Right renal cortex interstitium (tissue), 3 donors: ENCODE data around the gene BACH2. TPM values are rescaled to one million over a fixed set of nuclear protein-coding genes. Genes with fewer than 3 reads are reported as not detected.
"Not testable (repeated sequence)": the region's sequence is repeated elsewhere in the genome, so short reads cannot be mapped to it uniquely, and the experiment has no call there.

Experiments used
- DNase-seq, 3 donors: peaks; one replicate each; pipeline ENCODE4 v3.0.0-alpha.2; 2013; ENCODE audit warnings: low read depth in 3 of 3, low spot score in 2 of 3
- polyA plus RNA-seq, 3 donors: library from polyadenylated mRNA; unstranded; fragments of 120-200 nt; gene quantifications; one replicate each; pipeline ENCODE4 v1.2.1, GENCODE V29; 2013; ENCODE audit not compliant: insufficient read length in 3 of 3

Gene BACH2
- polyA plus RNA-seq, 3 donors = 9.1 to 11.3 (median 10.0) TPM

DNA sequence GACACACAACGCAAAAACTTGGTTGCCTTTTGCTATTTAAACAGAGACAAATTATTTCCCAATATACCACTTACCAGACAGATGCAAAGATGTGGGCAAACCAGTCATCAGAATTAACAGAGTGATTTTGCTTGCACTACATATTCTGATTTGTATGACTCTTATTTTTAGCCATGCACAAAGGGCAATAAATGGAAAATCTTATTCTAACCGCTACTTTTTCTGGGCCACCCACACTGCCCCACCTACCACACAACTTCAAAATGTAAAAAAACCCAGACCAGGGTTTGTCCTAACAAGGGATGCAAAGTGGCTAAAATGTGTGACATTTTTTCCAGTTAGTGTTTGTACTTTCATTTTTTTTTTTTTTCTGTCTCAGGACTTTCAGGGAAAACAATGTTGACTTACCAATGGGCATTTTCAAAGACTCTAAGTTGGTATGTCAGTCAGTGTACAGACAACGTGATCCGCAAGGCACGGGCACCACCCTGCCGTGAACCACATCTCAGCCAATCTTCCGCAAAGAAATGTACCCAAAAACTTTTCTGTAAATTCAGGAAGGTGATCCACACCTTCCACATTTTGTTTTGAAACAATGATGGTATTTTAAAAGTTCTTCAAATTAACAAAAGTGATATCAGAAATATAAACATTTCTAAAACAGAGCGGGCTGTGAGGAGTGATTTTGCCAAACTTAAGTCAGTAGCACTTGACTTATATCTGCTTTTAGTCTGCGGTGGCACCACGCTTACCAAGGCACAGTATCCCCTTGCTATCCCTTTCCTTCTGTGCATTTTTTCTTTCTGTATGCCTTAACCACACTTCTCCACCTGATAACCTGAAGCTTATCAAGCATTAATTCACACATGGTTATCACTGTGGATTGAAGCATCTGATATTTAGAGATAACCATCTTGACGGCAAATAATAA, 216.8 kb downstream of the BACH2 start:
- no peak for DNase-seq

DNA sequence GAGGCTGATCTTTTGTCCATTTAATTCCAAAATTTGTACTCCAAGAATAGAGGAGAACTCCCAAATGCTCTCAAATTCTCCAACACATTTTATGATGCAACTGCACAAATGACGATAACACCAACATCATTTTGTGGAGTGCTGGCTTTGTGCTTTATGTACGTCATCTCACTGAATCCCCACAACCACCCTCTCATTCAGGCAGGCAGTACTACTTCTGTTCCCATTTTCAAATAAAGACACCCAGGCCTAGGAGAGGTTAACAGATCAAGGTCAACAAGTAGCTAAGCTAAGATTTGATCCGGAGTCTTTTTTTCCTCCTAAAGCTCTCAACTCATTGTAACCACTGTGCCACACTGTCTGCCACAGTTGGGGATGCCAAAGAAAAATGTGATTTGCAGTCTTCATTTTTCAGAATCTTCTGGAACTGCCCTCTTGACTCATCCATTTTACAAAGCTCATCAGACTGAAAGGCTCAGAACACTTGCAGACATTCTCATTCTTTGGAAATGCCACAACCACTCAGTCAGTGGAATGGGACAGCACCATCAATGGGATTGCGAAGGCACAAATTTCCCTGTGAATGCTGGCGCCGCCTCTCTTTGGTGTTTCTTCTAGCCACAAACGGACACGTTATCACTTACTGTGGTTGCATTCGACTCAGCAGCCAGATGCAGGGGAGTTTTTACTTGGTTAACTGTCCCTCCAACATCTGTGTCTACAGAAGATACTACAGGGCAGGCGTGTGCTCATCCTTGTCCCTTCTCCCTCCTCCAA, 217.9 kb downstream of the BACH2 start:
- no peak for DNase-seq

DNA sequence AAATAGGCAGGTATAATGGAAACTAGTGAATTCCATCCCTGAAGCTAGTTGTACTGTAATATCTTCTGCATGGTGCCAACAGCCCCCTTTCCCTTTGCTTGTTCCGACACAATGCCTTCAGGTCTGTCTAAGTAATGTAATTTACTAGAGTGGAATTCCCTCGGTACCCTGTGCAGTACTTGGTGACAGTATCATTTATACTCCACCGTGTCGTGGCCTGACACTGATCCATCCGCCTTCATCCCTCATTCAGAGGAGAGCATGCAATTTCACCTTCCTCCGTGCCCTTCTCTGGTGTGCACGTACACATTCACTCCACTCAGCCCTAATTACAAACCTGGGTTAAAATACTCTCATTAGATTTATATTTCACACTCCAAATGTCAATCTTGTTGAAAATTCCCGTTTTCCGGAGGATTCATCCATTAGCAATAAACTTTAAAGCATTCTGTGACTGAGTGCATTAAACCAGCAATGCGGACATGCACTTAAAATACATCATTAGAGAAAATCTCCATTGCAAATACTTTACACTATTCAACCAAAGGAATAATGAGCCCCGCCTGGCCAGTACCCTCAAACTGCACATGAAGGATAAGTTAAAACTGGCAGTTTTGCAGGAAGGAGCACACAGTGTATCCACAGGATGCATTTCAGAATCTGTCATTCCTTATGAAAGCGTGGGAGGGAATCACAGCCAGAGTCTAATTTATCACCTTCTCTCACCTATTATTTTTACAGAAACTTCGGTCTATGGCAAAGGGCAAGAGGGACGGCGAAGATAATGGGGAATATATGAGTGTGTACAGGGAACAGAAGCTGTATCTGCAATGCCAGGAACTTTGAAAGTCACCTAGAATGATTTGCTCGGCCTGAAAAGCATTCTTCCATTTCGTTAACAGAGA, 219.9 kb downstream of the BACH2 start:
- no peak for DNase-seq

DNA sequence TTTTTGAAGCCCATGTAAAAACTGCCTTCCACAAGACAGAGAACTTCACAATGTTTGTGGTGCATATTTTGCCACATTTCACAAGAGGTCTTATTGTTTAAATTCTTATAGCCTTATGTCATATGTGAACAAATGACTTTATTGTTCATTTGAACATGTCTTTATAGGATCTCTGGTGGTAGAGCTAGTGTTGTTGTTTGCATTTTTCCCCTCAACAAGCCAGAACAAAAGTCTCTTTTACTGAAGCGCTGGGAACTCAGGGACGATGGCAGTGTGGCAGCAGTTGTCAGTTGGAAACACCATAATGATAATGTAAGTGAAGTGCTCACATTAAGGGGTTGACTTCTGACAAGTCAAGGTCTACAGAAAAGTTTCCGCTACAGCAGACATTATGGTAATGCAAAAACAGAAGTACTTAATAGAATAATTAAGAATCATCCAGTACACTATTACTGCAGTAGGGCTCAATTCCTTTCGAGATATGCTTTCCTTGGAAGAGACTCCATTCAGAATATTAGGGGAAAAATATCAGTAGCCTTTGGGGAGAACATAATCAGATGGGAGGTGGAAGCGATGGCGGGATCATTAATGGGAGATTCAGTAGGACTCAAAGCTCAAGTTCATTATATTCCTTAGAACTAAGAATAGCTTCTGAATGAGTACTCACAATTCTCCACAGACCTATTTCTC, 222.3 kb downstream of the BACH2 start:
- DNase-seq = no peak

GRCh38 chr6:90072935-90073464, 223.6 kb downstream of the BACH2 start:
- DNase-seq = no peak

GRCh38 chr6:90072501-90072900, 224.1 kb downstream of the BACH2 start:
- DNase-seq = no peak

- DNase-seq = no peak
Measured at GRCh38 chr6:90068703-90069523, 227.7 kb downstream of the BACH2 start.

DNA sequence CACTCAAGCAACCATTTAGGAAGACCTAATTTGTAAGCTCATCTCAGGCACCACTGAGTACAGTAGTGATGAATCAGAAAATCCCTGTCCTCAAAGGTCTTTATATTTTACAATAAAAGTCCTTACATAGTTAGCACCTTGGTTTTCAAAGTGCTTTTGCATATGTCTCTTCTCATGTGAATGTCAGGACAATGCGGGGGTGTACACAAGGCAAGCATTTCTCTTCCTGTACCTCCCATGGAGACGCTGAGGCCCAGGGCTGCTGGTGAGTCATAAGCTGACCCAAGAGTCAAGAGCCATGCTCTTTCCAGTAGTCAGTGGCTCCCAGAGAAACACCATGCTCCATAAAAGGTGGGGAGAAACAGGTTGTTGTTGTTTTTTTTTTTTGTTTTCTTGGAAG, 228.4 kb downstream of the BACH2 start:
- peak in 1 of 3 donors; percentile 9 for DNase-seq

- DNase-seq = no peak
Measured at GRCh38 chr6:90066697-90067096, 229.9 kb downstream of the BACH2 start.

DNA sequence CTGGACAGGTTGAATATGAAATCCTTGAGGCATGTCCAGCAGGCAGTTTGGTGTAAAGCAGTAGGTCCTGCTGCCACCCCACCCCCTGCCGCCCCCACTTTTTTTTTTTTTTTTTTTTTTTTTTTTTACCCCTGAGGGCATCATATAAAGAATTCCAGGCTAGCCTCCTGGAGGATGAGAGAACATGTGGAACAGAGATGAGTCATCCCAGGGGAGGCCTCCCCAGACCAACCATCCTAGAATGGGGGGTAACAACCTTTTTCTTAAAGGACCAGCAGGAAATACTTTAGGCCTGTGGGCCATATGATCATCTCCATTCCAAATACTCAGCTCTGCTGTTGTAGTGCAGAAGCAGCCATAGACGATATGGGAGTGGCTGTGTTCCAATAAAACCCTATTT, 231.5 kb downstream of the BACH2 start:
- DNase-seq = no peak

- no peak for DNase-seq
Measured at GRCh38 chr6:90062667-90063066, 234.0 kb downstream of the BACH2 start.

DNA sequence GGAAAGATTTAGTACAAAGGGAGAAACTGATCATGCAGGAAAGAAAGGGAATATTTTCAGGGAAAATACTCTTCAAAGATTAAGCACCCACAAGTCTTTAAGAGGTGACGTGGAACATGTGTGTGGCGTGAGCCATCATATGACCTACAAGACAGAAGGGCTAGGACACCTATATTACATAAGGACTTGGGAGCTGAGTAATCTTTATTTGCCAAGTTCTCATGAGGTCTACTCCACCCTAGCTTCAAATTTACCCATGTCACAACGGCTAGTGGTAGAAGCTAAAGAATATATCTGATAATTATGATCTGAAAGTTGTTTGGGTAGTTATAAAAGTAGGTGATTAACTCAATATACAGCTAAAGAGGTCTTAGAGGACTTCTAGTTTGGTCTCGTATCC, 234.6 kb downstream of the BACH2 start:
- DNase-seq = no peak

DNA sequence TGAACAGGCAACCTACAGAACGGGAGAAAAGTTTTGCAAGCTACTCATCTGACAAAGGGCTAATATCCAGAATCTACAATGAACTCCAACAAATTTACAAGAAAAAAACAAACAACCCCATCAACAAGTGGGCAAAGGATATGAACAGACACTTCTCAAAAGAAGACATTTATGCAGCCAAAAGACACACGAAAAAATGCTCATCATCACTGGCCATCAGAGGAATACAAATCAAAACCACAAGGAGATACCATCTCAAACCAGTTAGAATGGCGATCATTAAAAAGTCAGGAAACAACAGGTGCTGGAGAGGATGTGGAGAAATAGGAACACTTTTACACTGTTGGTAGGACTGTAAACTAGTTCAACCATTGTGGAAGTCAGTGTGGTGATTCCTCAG, 237.5 kb downstream of the BACH2 start:
- DNase-seq = not testable (repeated sequence)

DNA sequence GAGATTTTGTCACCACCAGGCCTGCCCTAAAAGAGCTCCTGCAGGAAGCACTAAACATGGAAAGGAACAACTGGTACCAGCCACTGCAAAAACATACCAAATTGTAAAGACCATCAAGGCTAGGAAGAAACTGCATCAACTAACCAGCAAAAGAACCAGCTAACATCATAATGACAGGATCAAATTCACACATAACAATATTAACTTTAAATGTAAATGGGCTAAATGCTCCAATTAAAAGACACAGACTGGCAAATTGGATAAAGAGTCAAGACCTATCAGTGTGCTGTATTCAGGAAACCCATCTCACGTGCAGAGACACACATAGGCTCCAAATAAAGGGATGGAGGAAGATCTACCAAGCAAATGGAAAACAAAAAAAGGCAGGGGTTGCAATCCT, 240.7 kb downstream of the BACH2 start:
- not testable (repeated sequence) for DNase-seq

DNA sequence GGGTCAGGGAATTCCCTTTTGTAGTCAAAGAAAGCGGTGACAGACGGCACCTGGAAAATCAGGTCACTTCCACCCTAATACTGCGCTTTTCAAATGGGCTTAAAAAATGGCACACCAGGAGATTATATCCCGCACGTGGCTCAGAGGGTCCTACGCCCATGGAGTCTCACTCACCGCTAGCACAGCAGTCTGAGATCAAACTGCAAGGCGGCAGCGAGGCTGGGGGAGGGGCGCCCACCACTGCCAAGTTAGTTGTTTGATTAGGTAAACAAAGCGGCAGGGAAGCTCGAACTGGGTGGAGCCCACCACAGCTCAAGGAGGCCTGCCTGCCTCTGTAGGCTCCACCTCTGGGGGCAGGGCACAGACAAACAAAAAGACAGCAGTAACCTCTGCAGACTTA, 242.4 kb downstream of the BACH2 start:
- DNase-seq = not testable (repeated sequence)

- no peak for DNase-seq
Measured at GRCh38 chr6:90053614-90054013, 243.0 kb downstream of the BACH2 start.

- DNase-seq = no peak
Measured at GRCh38 chr6:90049295-90049694, 247.3 kb downstream of the BACH2 start.

GRCh38 chr6:90048206-90048967, 248.3 kb downstream of the BACH2 start:
- DNase-seq = no peak
